DMS 273 (cell line): ENCODE measurements around the gene HDAC10.
"Not testable (repeated sequence)": the region's sequence is repeated elsewhere in the genome, so short reads cannot be mapped to it uniquely, and the experiment has no call there.

Experiments
- DNase-seq: peaks from one replicate; lab custom pipeline; 2025; ENCODE audit not compliant: unreplicated experiment; lab: John Stamatoyannopoulos, UW

HDAC10 gene

GRCh38 chr22:50204998-50205397, 46.1 kb downstream of the HDAC10 start:
- not testable (repeated sequence) for DNase-seq

- no peak for DNase-seq
Observed at GRCh38 chr22:50204571-50204970, 46.5 kb downstream of the HDAC10 start.

GRCh38 chr22:50203288-50203687, 47.8 kb downstream of the HDAC10 start:
- no peak for DNase-seq

GRCh38 chr22:50202130-50202666, 48.9 kb downstream of the HDAC10 start:
- DNase-seq: no peak

- peak; percentile 61 for DNase-seq
Observed at GRCh38 chr22:50201191-50202129, 49.6 kb downstream of the HDAC10 start.

GRCh38 chr22:50200461-50201190, 50.4 kb downstream of the HDAC10 start, which contains the start of gene SELENOO:
Gene SELENOO, plus strand, starts transcription at chr22:50201011. Its CDS starts 26 bp downstream, at chr22:50201037.
- DNase-seq: peak; percentile 90

GRCh38 chr22:50199829-50200460, 51.1 kb downstream of the HDAC10 start:
- peak; percentile 42 for DNase-seq

GRCh38 chr22:50199251-50199721, 51.8 kb downstream of the HDAC10 start:
- DNase-seq: no peak

- DNase-seq: no peak
Observed at GRCh38 chr22:50198624-50199017, 52.4 kb downstream of the HDAC10 start.

- DNase-seq: no peak
Observed at GRCh38 chr22:50197856-50198623, 53.0 kb downstream of the HDAC10 start.

- no peak for DNase-seq
Observed at GRCh38 chr22:50197000-50197800, 53.9 kb downstream of the HDAC10 start.

- no peak for DNase-seq
Observed at GRCh38 chr22:50196256-50196655, 54.8 kb downstream of the HDAC10 start.
